Endothelial cell of umbilical vein (primary cell): ENCODE results near the gene CHI3L1.

Source experiments
- EZH2 ChIP-seq: IDR thresholded peaks from 2 replicates; pipeline ENCODE4 v1.6.1; 2012; ENCODE audit warnings: borderline replicate concordance, low read depth, mild to moderate bottlenecking, moderate library complexity, low read length, inconsistent platforms; ENCODE audit not compliant: severe bottlenecking
- FOS ChIP-seq: IDR thresholded peaks from 2 replicates; pipeline ENCODE4 v1.6.1; 2011; ENCODE audit warnings: mild to moderate bottlenecking, low read length, moderate library complexity, borderline replicate concordance; ENCODE audit not compliant: insufficient read depth
- GATA2 ChIP-seq: IDR thresholded peaks from 2 replicates; pipeline ENCODE4 v1.7.0; 2011; ENCODE audit warnings: low read depth, mild to moderate bottlenecking, moderate library complexity, mixed read lengths, low read length; ENCODE audit not compliant: insufficient read length, insufficient read depth
- JUN ChIP-seq: IDR thresholded peaks from 2 replicates; pipeline ENCODE4 v1.6.1; 2011; ENCODE audit warnings: borderline replicate concordance, low read depth; ENCODE audit not compliant: insufficient read length, insufficient read depth
- MYC ChIP-seq: IDR thresholded peaks from one replicate; pipeline ENCODE4 v1.6.1; 2011; ENCODE audit warnings: mild to moderate bottlenecking, low read depth, low read length
- POLR2A ChIP-seq: IDR thresholded peaks from 2 replicates; pipeline ENCODE4 v1.6.1; 2012; ENCODE audit warnings: low read depth, mild to moderate bottlenecking, control low read depth, low read length
- POLR2AphosphoS5 ChIP-seq: IDR thresholded peaks from 2 replicates; pipeline ENCODE4 v1.6.1; 2012; ENCODE audit warnings: low read depth, mild to moderate bottlenecking, control low read depth, low read length, moderate library complexity; ENCODE audit not compliant: insufficient read depth
- TF ChIP-seq, protein P1 (sequence below), 2 donors: IDR thresholded peaks; 1 replicate in 1 of 2; 2 replicates in 1 of 2; pipeline ENCODE4 v1.5.1; 2011; ENCODE audit warnings: low read length in 2 of 2, mild to moderate bottlenecking in 2 of 2, moderate library complexity in 2 of 2, control low read depth in 1 of 2, inconsistent platforms in 1 of 2, low read depth in 1 of 2; ENCODE audit not compliant: insufficient read depth in 1 of 2; ENCODE audit errors: extremely low read depth in 1 of 2
- TF ChIP-seq, protein P2 (sequence below): IDR thresholded peaks from 2 replicates; pipeline ENCODE4 v1.6.1; 2011; ENCODE audit not compliant: insufficient read depth, insufficient read length

DNA sequence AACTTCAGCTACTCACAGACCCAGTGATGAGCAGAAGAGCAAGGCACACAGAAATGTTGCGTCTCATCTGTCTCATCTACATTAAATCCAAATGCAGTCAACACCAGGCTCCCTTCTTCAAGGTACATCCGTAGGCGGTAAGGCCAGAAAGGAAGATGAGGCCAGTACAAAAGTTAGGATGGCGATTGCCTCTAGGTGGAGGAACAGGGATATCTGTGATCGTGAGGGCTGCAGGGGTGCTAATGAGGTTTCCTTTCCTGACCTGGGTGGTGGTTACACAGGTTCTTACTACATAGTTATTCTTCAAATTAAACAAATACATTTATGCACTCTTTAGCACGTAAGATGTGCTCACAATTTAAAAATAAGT is 9.5 kb downstream of the CHI3L1 start:
- TF ChIP-seq, protein P1, sequence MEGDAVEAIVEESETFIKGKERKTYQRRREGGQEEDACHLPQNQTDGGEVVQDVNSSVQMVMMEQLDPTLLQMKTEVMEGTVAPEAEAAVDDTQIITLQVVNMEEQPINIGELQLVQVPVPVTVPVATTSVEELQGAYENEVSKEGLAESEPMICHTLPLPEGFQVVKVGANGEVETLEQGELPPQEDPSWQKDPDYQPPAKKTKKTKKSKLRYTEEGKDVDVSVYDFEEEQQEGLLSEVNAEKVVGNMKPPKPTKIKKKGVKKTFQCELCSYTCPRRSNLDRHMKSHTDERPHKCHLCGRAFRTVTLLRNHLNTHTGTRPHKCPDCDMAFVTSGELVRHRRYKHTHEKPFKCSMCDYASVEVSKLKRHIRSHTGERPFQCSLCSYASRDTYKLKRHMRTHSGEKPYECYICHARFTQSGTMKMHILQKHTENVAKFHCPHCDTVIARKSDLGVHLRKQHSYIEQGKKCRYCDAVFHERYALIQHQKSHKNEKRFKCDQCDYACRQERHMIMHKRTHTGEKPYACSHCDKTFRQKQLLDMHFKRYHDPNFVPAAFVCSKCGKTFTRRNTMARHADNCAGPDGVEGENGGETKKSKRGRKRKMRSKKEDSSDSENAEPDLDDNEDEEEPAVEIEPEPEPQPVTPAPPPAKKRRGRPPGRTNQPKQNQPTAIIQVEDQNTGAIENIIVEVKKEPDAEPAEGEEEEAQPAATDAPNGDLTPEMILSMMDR (IDR thresholded peaks at IDR 0.05; ENCODE audit: extremely low read depth in 1 of 2, insufficient read depth in 1 of 2, low read depth in 1 of 2, low read length in 2 of 2), result no peak
- TF ChIP-seq POLR2AphosphoS5 (no peak), MYC (no peak), POLR2A (no peak), EZH2 (no peak), JUN (no peak), FOS (no peak), GATA2 (no peak)
- TF ChIP-seq, protein P2, sequence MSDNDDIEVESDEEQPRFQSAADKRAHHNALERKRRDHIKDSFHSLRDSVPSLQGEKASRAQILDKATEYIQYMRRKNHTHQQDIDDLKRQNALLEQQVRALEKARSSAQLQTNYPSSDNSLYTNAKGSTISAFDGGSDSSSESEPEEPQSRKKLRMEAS, result no peak
